A549 (cell line): ENCODE measurements around the gene TNS1. TPM values are rescaled to one million over a fixed set of nuclear protein-coding genes. Genes with fewer than 3 reads are reported as not detected.

ENCODE experiments used
- ATAC-seq, 2 experiments: fragments of 200-7000 bp in 1 of 2; fragments of >200 bp in 1 of 2; cut with Nextera tagmentation in 1 of 2; cut with Tn5 transposase in 1 of 2; 3 replicates each; pipeline versions ENCODE4 v1.8.0 to v1.9.1; 2018 to 2020; ENCODE audit warnings: mild to moderate bottlenecking in 1 of 2, moderate library complexity in 1 of 2
- CTCF ChIA-PET: fragments of 300-600 bp; sonication (Branson Sonifier 250); formaldehyde crosslinking; extraction: SDS; loops from one replicate; lab custom pipeline; 2021; ENCODE audit warnings: antibody characterized with exemption, inconsistent platforms; lab: Yijun Ruan, JAX
- POLR2A ChIA-PET: fragments of 350-600 bp; formaldehyde crosslinking; extraction: SDS; loops from one replicate; lab custom pipeline; 2021; ENCODE audit warnings: antibody characterized with exemption, inconsistent platforms; lab: Yijun Ruan, JAX
- DNase-seq, 2 experiments: peaks; one replicate each; pipeline versions ENCODE4 v3.0.0 to v3.0.0-alpha.2; 2011 to 2016; ENCODE audit warnings: low read depth in 1 of 2, low spot score in 1 of 2
- FAIRE-seq: peaks from 2 replicates; lab custom pipeline; 2011; peaks lifted over from hg19 to GRCh38; lab: Jason Lieb, UNC
- H3K27ac ChIP-seq, 2 experiments: fragments of >200 bp; sonication (Bioruptor Twin); formaldehyde crosslinking; 3 replicates each; pipeline ENCODE4 v1.5.1; 2016 to 2017
- H3K4me1 ChIP-seq: fragments of >200 bp; sonication (Bioruptor Twin); formaldehyde crosslinking; 3 replicates; pipeline ENCODE4 v1.6.1; 2016
- H3K4me2 ChIP-seq: fragments of >200 bp; sonication (Bioruptor Twin); formaldehyde crosslinking; 3 replicates; pipeline ENCODE4 v1.6.1; 2016
- H3K4me3 ChIP-seq: fragments of >200 bp; sonication (Bioruptor Twin); formaldehyde crosslinking; 3 replicates; pipeline ENCODE4 v1.5.1; 2016
- H3K9me3 ChIP-seq: fragments of >200 bp; sonication (Bioruptor Twin); formaldehyde crosslinking; 3 replicates; pipeline ENCODE4 v1.6.1; 2016
- CBX2 ChIP-seq: fragments of 200-600 bp; sonication (generic); IDR thresholded peaks from 2 replicates; pipeline ENCODE4 v1.6.1; 2016; ENCODE audit warnings: low read depth, mild to moderate bottlenecking, borderline replicate concordance
- CBX8 ChIP-seq: fragments of 200-600 bp; sonication (generic); IDR thresholded peaks from 2 replicates; pipeline ENCODE4 v1.6.1; 2016
- CHD4 ChIP-seq: fragments of 200-600 bp; sonication (generic); IDR thresholded peaks from 2 replicates; pipeline ENCODE4 v1.6.1; 2016; ENCODE audit warnings: antibody characterized with exemption, mild to moderate bottlenecking, borderline replicate concordance
- EHF ChIP-seq: fragments of 250-450 bp; sonication (Bioruptor Pico); IDR thresholded peaks from 2 replicates; pipeline ENCODE4 v1.5.0; 2020; ENCODE audit warnings: mild to moderate bottlenecking
- EHMT2 ChIP-seq: fragments of 200-600 bp; sonication (generic); IDR thresholded peaks from 2 replicates; pipeline ENCODE4 v1.6.1; 2016; ENCODE audit warnings: antibody characterized with exemption, low read depth, mild to moderate bottlenecking, moderate library complexity
- ESRRA ChIP-seq: fragments of 150-350 bp; IDR thresholded peaks from 2 replicates; pipeline ENCODE4 v1.6.1; 2014; ENCODE audit warnings: mild to moderate bottlenecking, low read length, borderline replicate concordance
- FOSL2 ChIP-seq, 2 experiments: fragments of 450-650 bp in 1 of 2; fragments of >200 bp in 1 of 2; sonication (Bioruptor Twin) in 1 of 2; formaldehyde crosslinking; IDR thresholded peaks; 2 replicates each; pipeline versions ENCODE4 v1.5.0 to v1.6.1; 2016 to 2020; ENCODE audit warnings: mild to moderate bottlenecking in 1 of 2, moderate library complexity in 1 of 2
- FOXS1 ChIP-seq: fragments of 250-450 bp; sonication (Bioruptor Pico); IDR thresholded peaks from 2 replicates; pipeline ENCODE4 v1.5.0; 2020; ENCODE audit warnings: mild to moderate bottlenecking, moderate library complexity
- HDAC2 ChIP-seq: fragments of 200-600 bp; sonication (generic); IDR thresholded peaks from 2 replicates; pipeline ENCODE4 v1.6.1; 2016
- JUNB ChIP-seq: fragments of >200 bp; sonication (Bioruptor Twin); formaldehyde crosslinking; IDR thresholded peaks from 2 replicates; pipeline ENCODE4 v1.6.1; 2016
- KDM1A ChIP-seq: fragments of 200-600 bp; sonication (generic); IDR thresholded peaks from 2 replicates; pipeline ENCODE4 v1.6.1; 2016; ENCODE audit warnings: low read depth, mild to moderate bottlenecking
- NR3C1 ChIP-seq: fragments of >200 bp; sonication (Bioruptor Twin); formaldehyde crosslinking; IDR thresholded peaks from 3 replicates; pipeline ENCODE4 v1.6.1; 2017
- POLR2A ChIP-seq: IDR thresholded peaks from 2 replicates; pipeline ENCODE4 v1.6.1; 2012; ENCODE audit warnings: mild to moderate bottlenecking, low read length
- RARB ChIP-seq: fragments of 250-450 bp; sonication (Bioruptor Pico); IDR thresholded peaks from 2 replicates; pipeline ENCODE4 v1.8.0; 2021; ENCODE audit warnings: mild to moderate bottlenecking, moderate library complexity
- SREBF2 ChIP-seq: fragments of 450-650 bp; IDR thresholded peaks from 2 replicates; pipeline ENCODE4 v1.6.1; 2014; ENCODE audit warnings: mild to moderate bottlenecking, moderate library complexity
- ZNF302 ChIP-seq: fragments of 250-450 bp; sonication (Bioruptor Pico); IDR thresholded peaks from 2 replicates; pipeline ENCODE4 v1.9.0; 2021; ENCODE audit warnings: inconsistent platforms, mild to moderate bottlenecking, moderate library complexity
- WGBS: methylation state at CpG from one replicate; pipeline ENCODE4 v1.1.6; 2017; ENCODE audit errors: missing lambda C conversion rate; 5-methylcytosine and 5-hydroxymethylcytosine counted together
- polyA plus RNA-seq, 4 experiments: library from polyadenylated mRNA; depleted of rRNA in 3 of 4; stranded (reverse); fragments of >200 nt; fragmentation: RNase III in 1 of 4; extraction: RNeasy Plus Mini Kit Qiagen cat#74134 plus additional on column Dnase treatment in 1 of 4; gene quantifications; 2 replicates in 3 of 4; 3 replicates in 1 of 4; pipeline ENCODE4 v1.2.3, GENCODE V29; 2011 to 2017
- TF ChIP-seq, protein P1 (sequence below): fragments of >200 bp; sonication (Bioruptor Twin); formaldehyde crosslinking; IDR thresholded peaks from 3 replicates; pipeline ENCODE4 v1.5.1; 2016
- TF ChIP-seq, protein P2 (sequence below): IDR thresholded peaks from 2 replicates; pipeline ENCODE4 v1.6.1; 2012; ENCODE audit warnings: low read depth, borderline replicate concordance
- TF ChIP-seq, protein P3 (sequence below): fragments of 250-450 bp; sonication (Bioruptor Pico); IDR thresholded peaks from 2 replicates; pipeline ENCODE4 v1.5.0; 2021; ENCODE audit warnings: mild to moderate bottlenecking, moderate library complexity, borderline replicate concordance

Gene TNS1
- polyA plus RNA-seq, 2 of the 4 experiments (the other 2 are of a cell fraction), result 4.9 to 10.6 TPM

DNA sequence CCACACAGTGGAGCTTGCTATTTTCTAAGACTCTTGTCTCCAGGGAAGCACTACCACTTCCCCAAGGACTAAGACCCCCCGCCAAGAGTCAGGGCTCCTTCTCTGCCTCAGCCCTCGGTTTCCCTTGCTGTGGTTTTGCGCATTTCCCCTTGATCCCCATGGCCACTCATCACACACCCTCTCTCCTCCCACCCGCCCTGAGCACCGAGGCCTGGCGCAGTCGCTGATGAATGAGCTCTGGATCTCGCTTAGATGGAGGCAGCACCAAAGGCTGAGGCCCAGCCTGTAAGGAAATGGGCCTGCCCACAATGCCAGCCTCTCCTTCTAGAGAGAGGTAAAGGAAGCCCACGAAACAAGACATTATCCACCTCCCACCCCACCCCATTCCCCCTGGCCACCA, 96.9 kb downstream of the TNS1 start:
- no peak for ATAC-seq
- H3K27ac ChIP-seq, result peak overlapping the region in 1 of 2 experiments; percentile 89; a peak in 1 of 6 replicates
- H3K4me2 ChIP-seq, result no peak overlapping the region
- WGBS, result 69% methylated on average over 9 of the region's 9 CpGs
- POLR2A ChIA-PET, result no interaction called here
- H3K9me3 ChIP-seq, result peaks cover 3% of the 10 kb centered on the region; the same call in 1 of the 3 replicates
- CTCF ChIA-PET, result interaction anchor here (1.1 kb wide), 1 partner anchor 10 kb away, joined by 3 read pairs; no protein-coding TSS in a partner anchor
- no peak for FAIRE-seq
- TF ChIP-seq KDM1A (no peak), RARB (CRISPR knock-in tag) (no peak), FOXS1 (CRISPR knock-in tag) (no peak), HDAC2 (no peak), FOSL2 (IDR thresholded peaks at IDR 0.05) (no peak), FOSL2 (CRISPR knock-in tag; IDR thresholded peaks at IDR 0.05) (no peak), POLR2A (no peak), ZNF302 (CRISPR knock-in tag) (no peak), ESRRA (no peak), SREBF2 (no peak), NR3C1 (no peak), EHF (CRISPR knock-in tag) (no peak), EHMT2 (no peak), JUNB (no peak)
- TF ChIP-seq, protein P1, sequence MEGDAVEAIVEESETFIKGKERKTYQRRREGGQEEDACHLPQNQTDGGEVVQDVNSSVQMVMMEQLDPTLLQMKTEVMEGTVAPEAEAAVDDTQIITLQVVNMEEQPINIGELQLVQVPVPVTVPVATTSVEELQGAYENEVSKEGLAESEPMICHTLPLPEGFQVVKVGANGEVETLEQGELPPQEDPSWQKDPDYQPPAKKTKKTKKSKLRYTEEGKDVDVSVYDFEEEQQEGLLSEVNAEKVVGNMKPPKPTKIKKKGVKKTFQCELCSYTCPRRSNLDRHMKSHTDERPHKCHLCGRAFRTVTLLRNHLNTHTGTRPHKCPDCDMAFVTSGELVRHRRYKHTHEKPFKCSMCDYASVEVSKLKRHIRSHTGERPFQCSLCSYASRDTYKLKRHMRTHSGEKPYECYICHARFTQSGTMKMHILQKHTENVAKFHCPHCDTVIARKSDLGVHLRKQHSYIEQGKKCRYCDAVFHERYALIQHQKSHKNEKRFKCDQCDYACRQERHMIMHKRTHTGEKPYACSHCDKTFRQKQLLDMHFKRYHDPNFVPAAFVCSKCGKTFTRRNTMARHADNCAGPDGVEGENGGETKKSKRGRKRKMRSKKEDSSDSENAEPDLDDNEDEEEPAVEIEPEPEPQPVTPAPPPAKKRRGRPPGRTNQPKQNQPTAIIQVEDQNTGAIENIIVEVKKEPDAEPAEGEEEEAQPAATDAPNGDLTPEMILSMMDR, result no peak
- no peak overlapping the region for H3K4me3 ChIP-seq
- DNase-seq, result no peak
- peaks cover 39% of the 10 kb centered on the region for H3K4me1 ChIP-seq

DNA sequence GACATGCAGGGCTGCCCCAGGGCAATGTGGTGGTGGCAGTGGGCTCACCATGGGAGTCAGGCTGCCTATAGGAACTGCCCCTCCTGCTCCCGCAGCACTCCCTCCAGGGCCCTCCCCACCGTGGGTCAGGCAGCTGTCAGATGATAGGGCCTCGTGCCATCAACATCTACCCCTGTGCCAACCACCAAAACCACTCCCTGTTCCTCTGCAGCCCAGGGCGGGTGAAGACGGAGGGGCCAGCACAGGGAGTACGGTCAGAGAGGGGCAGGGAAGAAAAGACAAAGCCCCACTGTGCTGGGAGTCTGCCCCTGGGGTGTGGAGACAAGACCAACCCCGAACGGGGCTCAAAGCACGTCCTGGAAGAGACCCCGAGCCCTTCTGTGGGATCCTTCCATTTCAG, 97.4 kb downstream of the TNS1 start:
- CTCF ChIA-PET, result interaction anchor here (0.6 to 8.4 kb wide), 2 partner anchors 18 to 98 kb away, joined by 3 to 99 read pairs; no protein-coding TSS in a partner anchor
- Histone ChIP-seq H3K4me3 (no peak overlapping the region), H3K27ac (peak overlapping the region in 1 of 2 experiments; percentile 89; a peak in 3 of 6 replicates), H3K9me3 (peaks cover 3% of the 10 kb centered on the region; the same call in 1 of the 3 replicates), H3K4me1 (peaks cover 39% of the 10 kb centered on the region), H3K4me2 (no peak overlapping the region)
- no peak for ATAC-seq
- TF ChIP-seq CBX8 (no peak), RARB (CRISPR knock-in tag) (no peak), HDAC2 (no peak), FOSL2 (IDR thresholded peaks at IDR 0.05) (no peak), FOSL2 (CRISPR knock-in tag; IDR thresholded peaks at IDR 0.05) (no peak), CHD4 (no peak), CBX2 (no peak)
- TF ChIP-seq, protein P2, sequence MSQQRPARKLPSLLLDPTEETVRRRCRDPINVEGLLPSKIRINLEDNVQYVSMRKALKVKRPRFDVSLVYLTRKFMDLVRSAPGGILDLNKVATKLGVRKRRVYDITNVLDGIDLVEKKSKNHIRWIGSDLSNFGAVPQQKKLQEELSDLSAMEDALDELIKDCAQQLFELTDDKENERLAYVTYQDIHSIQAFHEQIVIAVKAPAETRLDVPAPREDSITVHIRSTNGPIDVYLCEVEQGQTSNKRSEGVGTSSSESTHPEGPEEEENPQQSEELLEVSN, result no peak
- TF ChIP-seq, protein P1, result no peak
- TF ChIP-seq, protein P3, sequence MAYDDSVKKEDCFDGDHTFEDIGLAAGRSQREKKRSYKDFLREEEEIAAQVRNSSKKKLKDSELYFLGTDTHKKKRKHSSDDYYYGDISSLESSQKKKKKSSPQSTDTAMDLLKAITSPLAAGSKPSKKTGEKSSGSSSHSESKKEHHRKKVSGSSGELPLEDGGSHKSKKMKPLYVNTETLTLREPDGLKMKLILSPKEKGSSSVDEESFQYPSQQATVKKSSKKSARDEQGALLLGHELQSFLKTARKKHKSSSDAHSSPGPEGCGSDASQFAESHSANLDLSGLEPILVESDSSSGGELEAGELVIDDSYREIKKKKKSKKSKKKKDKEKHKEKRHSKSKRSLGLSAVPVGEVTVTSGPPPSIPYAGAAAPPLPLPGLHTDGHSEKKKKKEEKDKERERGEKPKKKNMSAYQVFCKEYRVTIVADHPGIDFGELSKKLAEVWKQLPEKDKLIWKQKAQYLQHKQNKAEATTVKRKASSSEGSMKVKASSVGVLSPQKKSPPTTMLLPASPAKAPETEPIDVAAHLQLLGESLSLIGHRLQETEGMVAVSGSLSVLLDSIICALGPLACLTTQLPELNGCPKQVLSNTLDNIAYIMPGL (CRISPR knock-in tag), result no peak
- WGBS, result 73% methylated on average over 9 of the region's 10 CpGs
- DNase-seq, result no peak
- POLR2A ChIA-PET, result no interaction called here
- FAIRE-seq, result no peak
